ENCODE data around the gene CCDC28B.

CCDC28B gene

GRCh38 chr1:32247452-32247851 is 47.1 kb downstream of the CCDC28B start:
- no peaks in the 10 kb centered on the region for H3K27me3 ChIP-seq (replicated peaks; ENCODE audit: control insufficient read depth, insufficient read depth, low read length)
- H3K9me3 ChIP-seq (ENCODE audit: control insufficient read depth, low read length): no peaks in the 10 kb centered on the region
- peaks cover 17% of the 10 kb centered on the region for H3K4me1 ChIP-seq (ENCODE audit: control insufficient read depth, insufficient read depth, low read length)
- no peaks in the 10 kb centered on the region for H3K36me3 ChIP-seq (ENCODE audit: control insufficient read depth, insufficient read depth, low read length, severe bottlenecking)
- no peak for DNase-seq (ENCODE audit: low read depth)
- peak overlapping the region; percentile 9 for H3K9ac ChIP-seq (ENCODE audit: low read length)
- no peak overlapping the region for H3K4me3 ChIP-seq (ENCODE audit: low read length)

DNA sequence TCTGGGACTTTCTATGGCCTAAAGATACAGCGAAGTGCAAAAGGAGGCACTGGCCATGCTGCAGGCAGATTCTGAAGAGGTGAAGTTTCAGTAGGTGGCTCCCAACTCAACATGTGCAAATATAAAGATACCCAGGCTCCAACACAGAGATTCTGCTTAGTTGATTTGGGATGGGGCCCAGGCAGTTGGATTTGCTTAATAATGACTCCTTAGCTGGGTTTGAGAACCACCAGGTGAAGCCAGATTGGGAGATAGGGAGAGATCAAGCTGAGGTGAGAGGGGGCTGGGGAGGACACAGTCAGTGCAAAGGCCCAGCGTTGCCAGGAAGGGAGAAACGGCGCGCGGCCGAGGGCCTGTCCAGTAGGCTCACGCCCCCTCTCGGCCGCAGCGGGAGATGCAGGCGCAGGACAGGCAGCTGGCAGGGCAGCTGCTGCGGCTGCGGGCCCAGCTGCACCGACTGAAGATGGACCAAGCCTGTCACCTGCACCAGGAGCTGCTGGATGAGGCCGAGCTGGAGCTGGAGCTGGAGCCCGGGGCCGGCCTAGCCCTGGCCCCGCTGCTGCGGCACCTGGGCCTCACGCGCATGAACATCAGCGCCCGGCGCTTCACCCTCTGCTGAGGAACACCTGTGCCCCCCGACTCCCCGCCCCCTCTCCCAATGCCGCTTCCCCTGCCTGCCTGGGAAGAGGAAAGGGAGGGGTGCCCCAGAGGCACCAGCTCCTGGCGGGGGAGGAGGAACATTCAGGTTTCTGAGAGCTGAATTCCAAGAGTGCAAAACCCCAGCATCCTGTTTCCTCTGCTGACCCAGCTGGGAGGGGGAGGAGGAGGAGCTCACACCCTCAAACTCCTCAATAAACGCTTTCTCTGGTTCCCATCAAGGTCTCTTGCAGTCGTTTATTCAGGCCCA is 47.8 kb downstream of the CCDC28B start:
- DNase-seq (ENCODE audit: low read depth): peak; percentile 66
- H3K36me3 ChIP-seq (ENCODE audit: control insufficient read depth, insufficient read depth, low read length, severe bottlenecking): no peaks in the 10 kb centered on the region
- no peak overlapping the region for H3K4me3 ChIP-seq (ENCODE audit: low read length)

GRCh38 chr1:32249831-32250525 is 49.6 kb downstream of the CCDC28B start:
- H3K9me3 ChIP-seq (ENCODE audit: control insufficient read depth, low read length): no peaks in the 10 kb centered on the region
- H3K36me3 ChIP-seq (ENCODE audit: control insufficient read depth, insufficient read depth, low read length, severe bottlenecking): no peaks in the 10 kb centered on the region
- DNase-seq (ENCODE audit: low read depth): no peak
- no peaks in the 10 kb centered on the region for H3K27me3 ChIP-seq (replicated peaks; ENCODE audit: control insufficient read depth, insufficient read depth, low read length)
- H3K4me3 ChIP-seq (ENCODE audit: low read length): no peak overlapping the region
- no peak overlapping the region for H3K9ac ChIP-seq (ENCODE audit: low read length)
- H3K4me1 ChIP-seq (ENCODE audit: control insufficient read depth, insufficient read depth, low read length): peaks cover 17% of the 10 kb centered on the region

More for the DNA sequence above, 47.8 kb downstream of the CCDC28B start:
- H3K9me3 ChIP-seq (ENCODE audit: control insufficient read depth, low read length): no peaks in the 10 kb centered on the region
- no peak overlapping the region for H3K9ac ChIP-seq (ENCODE audit: low read length)
- H3K4me1 ChIP-seq (ENCODE audit: control insufficient read depth, insufficient read depth, low read length): peaks cover 17% of the 10 kb centered on the region
- H3K27me3 ChIP-seq (replicated peaks; ENCODE audit: control insufficient read depth, insufficient read depth, low read length): no peaks in the 10 kb centered on the region

GRCh38 chr1:32250893-32251716 is 50.7 kb downstream of the CCDC28B start, which contains the start of gene LCK:
Gene LCK, plus strand, starts transcription at chr1:32251265. Its CDS starts 23,065 bp downstream, at chr1:32274330.
- peaks cover 17% of the 10 kb centered on the region for H3K4me1 ChIP-seq (ENCODE audit: control insufficient read depth, insufficient read depth, low read length)
- H3K36me3 ChIP-seq (ENCODE audit: control insufficient read depth, insufficient read depth, low read length, severe bottlenecking): no peaks in the 10 kb centered on the region
- no peaks in the 10 kb centered on the region for H3K27me3 ChIP-seq (replicated peaks; ENCODE audit: control insufficient read depth, insufficient read depth, low read length)
- no peak within 1 kb of the TSS for H3K9ac ChIP-seq (ENCODE audit: low read length)
- DNase-seq (ENCODE audit: low read depth): no peak
- no peak within 1 kb of the TSS for H3K4me3 ChIP-seq (ENCODE audit: low read length)
- no peaks in the 10 kb centered on the region for H3K9me3 ChIP-seq (ENCODE audit: control insufficient read depth, low read length)

All from adipocyte (in vitro differentiated cells).